Measurements from ENCODE around the gene UMAD1. TPM values are rescaled to one million over a fixed set of nuclear protein-coding genes. Genes with fewer than 3 reads are reported as not detected.

The UMAD1 gene
- polyA plus RNA-seq, 3 donors, result 6.2 to 22.7 (median 18.6) TPM

GRCh38 chr7:7808626-7809025 lies 168.1 kb downstream of the UMAD1 start:
- no peaks in the 10 kb centered on the region for H3K9me3 Mint-ChIP-seq
- WGBS (ENCODE audit: insufficient coverage), result no CpG with 5 or more reads among the region's 1 CpG
- H3K27ac ChIP-seq (ENCODE audit: low read depth in 1 of 2, low read length in 2 of 2), result no peak overlapping the region
- H3K36me3 Mint-ChIP-seq, result peaks cover 0 to 4% of the 10 kb centered on the region in 2 donors
- H3K79me2 ChIP-seq (ENCODE audit: insufficient read depth, low read length), result no peaks in the 10 kb centered on the region
- H3K27ac Mint-ChIP-seq, result no peak overlapping the region
- H3K9me3 ChIP-seq (replicated peaks in 1 of 2; ENCODE audit: control insufficient read depth in 1 of 2, insufficient read depth in 1 of 2, low read length in 2 of 2), result no peaks in the 10 kb centered on the region
- no peaks in the 10 kb centered on the region for H3K36me3 ChIP-seq (replicated peaks in 1 of 2; ENCODE audit: control insufficient read depth in 1 of 2, insufficient read depth in 2 of 2, low read length in 2 of 2)
- TF ChIP-seq CTCF (IDR thresholded peaks at IDR 0.05), result no peak
- H2AFZ ChIP-seq (ENCODE audit: insufficient read depth, low read depth, low read length, poor library complexity, severe bottlenecking), result no peak overlapping the region
- H3K4me3 ChIP-seq (replicated peaks in 1 of 3; ENCODE audit: low read depth in 2 of 3, low read length in 3 of 3), result no peak overlapping the region
- no peaks in the 10 kb centered on the region for H3K4me1 ChIP-seq (ENCODE audit: control insufficient read depth in 1 of 2, insufficient read depth in 2 of 2, low read length in 2 of 2)
- intact Hi-C loops (cut with micrococcal nuclease), result no loop called here
- H3K27me3 Mint-ChIP-seq (ENCODE audit: low read depth in 3 of 3), result no peaks in the 10 kb centered on the region
- H3K4me2 ChIP-seq (replicated peaks; ENCODE audit: extremely low read depth, low read length, poor library complexity, severe bottlenecking), result no peak overlapping the region
- no peaks in the 10 kb centered on the region for H3K27me3 ChIP-seq (ENCODE audit: control insufficient read depth in 2 of 2, insufficient read depth in 2 of 2, low read length in 2 of 2)
- H3K9ac ChIP-seq (ENCODE audit: insufficient read depth, low read length, poor library complexity, severe bottlenecking), result no peak overlapping the region
- H3K4me3 Mint-ChIP-seq, result no peak overlapping the region
- no peaks in the 10 kb centered on the region for H4K20me1 ChIP-seq (ENCODE audit: insufficient read depth, low read length)
- no peaks in the 10 kb centered on the region for H3K4me1 Mint-ChIP-seq
- DNase-seq, result no peak

GRCh38 chr7:7810380-7810779 lies 169.8 kb downstream of the UMAD1 start:
- no peak overlapping the region for H3K4me2 ChIP-seq (replicated peaks; ENCODE audit: extremely low read depth, low read length, poor library complexity, severe bottlenecking)
- no peaks in the 10 kb centered on the region for H3K4me1 Mint-ChIP-seq
- no peaks in the 10 kb centered on the region for H3K27me3 Mint-ChIP-seq (ENCODE audit: low read depth in 3 of 3)
- H3K4me1 ChIP-seq (ENCODE audit: control insufficient read depth in 1 of 2, insufficient read depth in 2 of 2, low read length in 2 of 2), result peaks cover 0 to under 1% of the 10 kb centered on the region in 2 donors
- H3K27me3 ChIP-seq (ENCODE audit: control insufficient read depth in 2 of 2, insufficient read depth in 2 of 2, low read length in 2 of 2), result no peaks in the 10 kb centered on the region
- H4K20me1 ChIP-seq (ENCODE audit: insufficient read depth, low read length), result no peaks in the 10 kb centered on the region
- no peaks in the 10 kb centered on the region for H3K36me3 ChIP-seq (replicated peaks in 1 of 2; ENCODE audit: control insufficient read depth in 1 of 2, insufficient read depth in 2 of 2, low read length in 2 of 2)
- no peak overlapping the region for H3K4me3 ChIP-seq (replicated peaks in 1 of 3; ENCODE audit: low read depth in 2 of 3, low read length in 3 of 3)
- H3K79me2 ChIP-seq (ENCODE audit: insufficient read depth, low read length), result no peaks in the 10 kb centered on the region
- no peak overlapping the region for H3K4me3 Mint-ChIP-seq
- H3K27ac ChIP-seq (ENCODE audit: low read depth in 1 of 2, low read length in 2 of 2), result no peak overlapping the region
- H3K9me3 Mint-ChIP-seq, result peaks cover 0 to 9% (median 3%) of the 10 kb centered on the region in 7 donors
- H3K9ac ChIP-seq (ENCODE audit: insufficient read depth, low read length, poor library complexity, severe bottlenecking), result no peak overlapping the region
- DNase-seq, result no peak
- H3K9me3 ChIP-seq (replicated peaks in 1 of 2; ENCODE audit: control insufficient read depth in 1 of 2, insufficient read depth in 1 of 2, low read length in 2 of 2), result peaks cover 0 to 3% of the 10 kb centered on the region in 2 donors
- H3K27ac Mint-ChIP-seq, result no peak overlapping the region
- intact Hi-C loops (cut with micrococcal nuclease), result no loop called here
- no peak overlapping the region for H2AFZ ChIP-seq (ENCODE audit: insufficient read depth, low read depth, low read length, poor library complexity, severe bottlenecking)
- H3K36me3 Mint-ChIP-seq, result peaks cover 3 to 7% of the 10 kb centered on the region in 2 donors
- TF ChIP-seq CTCF (IDR thresholded peaks at IDR 0.05), result no peak
- WGBS (ENCODE audit: insufficient coverage), result no CpG with 5 or more reads among the region's 1 CpG

Data from CD14-positive monocyte (primary cell).